GM18511 (cell line): ENCODE results near the gene RNASE13.
A peak's percentile ranks its signal among the peaks of the same experiment; 100 is the strongest.

ENCODE experiments used
- ATAC-seq: cut with Tn5 transposase; IDR thresholded peaks from one replicate; pipeline ENCODE4 v1.9.1; 2021; ENCODE audit warnings: mild to moderate bottlenecking, moderate library complexity; ENCODE audit not compliant: unreplicated experiment

The RNASE13 gene, protein sequence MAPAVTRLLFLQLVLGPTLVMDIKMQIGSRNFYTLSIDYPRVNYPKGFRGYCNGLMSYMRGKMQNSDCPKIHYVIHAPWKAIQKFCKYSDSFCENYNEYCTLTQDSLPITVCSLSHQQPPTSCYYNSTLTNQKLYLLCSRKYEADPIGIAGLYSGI

DNA sequence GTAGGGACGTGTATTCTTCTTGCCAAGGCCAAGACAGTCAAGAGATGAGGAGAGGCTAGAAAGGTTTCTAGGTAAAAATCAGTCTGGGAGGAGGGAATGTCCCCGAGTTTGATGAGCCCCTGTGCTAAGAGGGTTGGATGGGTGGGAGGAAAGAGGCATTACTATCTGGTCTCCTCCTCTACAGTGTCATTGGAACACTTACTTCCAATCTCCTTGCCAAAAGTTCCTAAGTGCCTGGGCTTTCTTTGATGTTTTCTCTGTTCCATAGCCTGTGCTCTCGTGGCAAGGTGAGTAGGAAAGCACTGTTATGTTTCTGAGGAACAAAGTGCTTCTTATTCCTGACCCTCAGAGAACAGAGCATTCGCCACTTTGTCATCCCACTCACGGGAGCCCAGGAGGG is at the start of gene RNASE13:
Gene RNASE13, minus strand, starts transcription at position 101 of the 400 bp plus-strand sequence. CDS start 519 bp downstream, outside the sequence.
- ATAC-seq = no peak

DNA sequence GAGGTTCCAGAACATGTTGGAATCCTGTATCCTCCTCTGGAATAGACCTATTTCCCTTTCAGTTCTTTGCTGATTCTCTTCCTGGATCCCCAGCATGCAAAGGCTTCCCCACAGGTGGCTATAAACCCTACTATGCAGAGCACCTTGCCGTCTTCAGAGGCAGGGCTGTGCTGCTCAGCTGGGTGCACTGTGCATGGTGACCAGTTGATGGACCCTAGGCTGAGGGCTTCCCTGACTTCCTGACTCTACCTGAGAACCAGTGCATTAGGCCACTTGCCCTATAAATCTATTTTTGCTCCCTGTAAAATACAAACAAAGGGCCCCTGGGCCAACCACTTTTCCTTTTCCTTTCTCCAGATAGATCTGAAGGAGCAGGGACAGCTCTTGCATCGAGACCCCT is 49.8 kb upstream of the RNASE13 start:
- ATAC-seq = no peak

DNA sequence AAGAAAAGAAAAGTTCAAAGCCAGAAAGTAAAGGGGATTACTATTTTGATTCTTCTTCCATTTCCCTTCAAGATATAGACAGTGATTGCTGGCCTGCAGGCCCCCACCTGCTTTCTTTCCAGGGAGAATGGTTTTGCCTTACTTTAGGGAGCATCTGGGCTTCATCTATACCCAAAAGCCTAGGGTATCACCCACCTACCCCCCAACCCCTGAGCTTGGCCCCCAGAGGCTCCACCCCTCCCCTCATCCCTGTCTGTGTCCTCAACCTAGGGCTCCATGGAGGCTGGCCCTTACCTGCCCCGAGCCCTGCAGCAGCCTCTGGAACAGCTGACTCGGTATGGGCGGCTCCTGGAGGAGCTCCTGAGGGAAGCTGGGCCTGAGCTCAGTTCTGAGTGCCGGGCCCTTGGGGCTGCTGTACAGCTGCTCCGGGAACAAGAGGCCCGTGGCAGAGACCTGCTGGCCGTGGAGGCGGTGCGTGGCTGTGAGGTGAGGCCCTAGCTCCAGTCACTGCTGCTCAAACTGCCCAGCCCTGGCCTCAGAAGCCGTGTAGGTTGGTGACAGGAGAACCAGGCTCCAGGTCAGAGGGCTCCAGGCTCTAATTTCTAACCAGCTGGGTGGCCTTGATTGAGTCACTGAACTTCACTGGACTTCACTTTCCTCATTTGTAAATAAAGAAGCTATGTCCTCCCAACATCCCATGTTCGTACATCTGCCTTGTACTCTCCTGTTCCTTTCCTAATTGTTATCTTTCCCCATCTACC is 49.1 kb upstream of the RNASE13 start:
- ATAC-seq = no peak

DNA sequence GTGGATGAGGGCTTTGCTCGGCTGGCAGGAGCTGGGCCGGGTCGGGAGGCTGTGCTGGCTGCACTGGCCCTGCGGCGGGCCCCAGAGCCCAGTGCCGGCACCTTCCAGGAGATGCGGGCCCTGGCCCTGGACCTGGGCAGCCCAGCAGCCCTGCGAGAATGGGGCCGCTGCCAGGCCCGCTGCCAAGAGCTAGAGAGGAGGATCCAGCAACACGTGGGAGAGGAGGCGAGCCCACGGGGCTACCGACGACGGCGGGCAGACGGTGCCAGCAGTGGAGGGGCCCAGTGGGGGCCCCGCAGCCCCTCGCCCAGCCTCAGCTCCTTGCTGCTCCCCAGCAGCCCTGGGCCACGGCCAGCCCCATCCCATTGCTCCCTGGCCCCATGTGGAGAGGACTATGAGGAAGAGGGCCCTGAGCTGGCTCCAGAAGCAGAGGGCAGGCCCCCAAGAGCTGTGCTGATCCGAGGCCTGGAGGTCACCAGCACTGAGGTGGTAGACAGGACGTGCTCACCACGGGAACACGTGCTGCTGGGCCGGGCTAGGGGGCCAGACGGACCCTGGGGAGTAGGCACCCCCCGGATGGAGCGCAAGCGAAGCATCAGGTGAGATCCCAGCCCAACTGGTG is 47.0 kb upstream of the RNASE13 start:
- no peak for ATAC-seq

DNA sequence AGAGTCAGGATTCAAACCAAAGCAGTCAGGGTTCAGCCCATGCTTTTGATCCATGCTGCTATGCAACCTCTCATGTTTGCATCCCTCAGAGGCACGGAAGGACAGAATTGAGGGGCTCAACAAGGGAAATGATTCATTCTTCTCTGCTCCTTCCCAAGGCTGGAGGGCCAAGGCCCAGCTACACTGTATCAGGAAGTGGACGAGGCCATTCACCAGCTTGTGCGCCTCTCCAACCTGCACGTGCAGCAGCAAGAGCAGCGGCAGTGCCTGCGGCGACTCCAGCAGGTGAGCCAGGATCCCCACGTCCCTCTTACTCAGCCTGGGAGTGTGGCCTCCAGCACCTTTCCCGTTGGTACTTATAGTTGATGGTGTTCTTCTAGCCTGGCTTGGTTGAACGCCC is 44.1 kb upstream of the RNASE13 start:
- no peak for ATAC-seq

DNA sequence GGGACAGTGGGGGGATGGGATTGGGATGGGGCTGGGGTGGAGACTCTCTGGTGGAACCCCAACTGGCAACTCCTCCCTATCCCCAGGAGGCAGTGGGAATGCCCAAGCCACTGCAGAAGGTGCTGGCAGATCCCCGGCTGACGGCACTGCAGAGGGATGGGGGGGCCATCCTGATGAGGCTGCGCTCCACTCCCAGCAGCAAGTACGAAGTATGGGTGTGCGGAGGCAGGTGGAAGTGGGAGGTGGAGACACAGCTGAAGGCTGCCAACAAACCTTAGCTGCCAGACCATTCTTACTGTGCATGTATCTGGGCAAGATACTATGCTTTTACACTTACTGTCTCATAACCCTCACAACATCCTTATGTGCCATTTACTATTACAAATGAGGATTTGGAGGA is 43.7 kb upstream of the RNASE13 start:
- no peak for ATAC-seq

DNA sequence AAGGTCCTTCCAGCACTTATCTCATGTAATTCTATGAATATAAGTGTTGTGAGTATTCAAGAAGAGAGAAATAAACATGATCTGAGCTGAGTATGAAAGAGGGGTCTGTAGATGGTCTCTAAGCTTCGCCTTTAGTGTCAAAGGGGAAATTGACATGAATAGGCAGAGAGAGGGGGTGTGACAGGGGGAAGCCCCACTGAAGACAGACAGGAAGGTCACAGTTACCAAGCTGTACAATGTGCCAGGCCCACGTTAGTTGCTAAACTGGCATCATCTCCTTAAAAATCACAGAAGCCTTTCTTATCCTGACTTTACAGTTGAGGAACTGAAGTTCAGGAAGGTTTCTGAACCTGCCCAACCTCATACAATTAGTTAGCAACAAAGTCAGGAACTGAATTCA is 43.1 kb upstream of the RNASE13 start:
- ATAC-seq = no peak

DNA sequence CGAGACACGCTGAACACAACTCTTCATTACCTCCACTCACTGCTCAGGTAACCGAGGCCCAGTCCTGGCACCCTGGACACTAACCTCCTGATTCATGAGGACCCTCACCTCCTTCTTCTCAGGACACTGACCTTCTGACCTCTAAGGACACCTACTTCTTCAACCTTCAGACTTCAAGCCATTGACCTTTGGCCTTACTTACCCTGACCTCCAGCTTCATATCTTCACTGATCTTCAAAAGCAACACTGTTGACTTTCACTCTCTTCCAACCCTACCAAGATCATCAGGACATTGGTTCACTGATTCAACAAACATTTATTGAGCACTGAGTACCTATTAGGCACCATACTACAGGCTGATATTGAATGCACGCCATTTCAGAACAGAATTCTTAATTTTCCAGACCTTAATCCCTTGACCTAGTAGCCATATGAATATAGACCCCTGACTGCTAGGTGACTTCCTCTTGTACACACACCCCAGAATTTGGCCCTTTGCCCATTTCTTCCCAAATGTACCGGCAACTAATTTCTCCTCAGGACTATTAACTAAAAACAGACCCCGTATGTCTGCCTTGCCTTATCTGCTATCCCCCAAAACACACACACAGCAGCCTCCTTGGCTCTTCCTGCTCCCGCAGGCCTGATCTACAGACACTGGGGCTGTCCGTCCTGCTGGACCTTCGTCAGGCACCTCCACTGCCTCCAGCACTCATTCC is 41.3 kb upstream of the RNASE13 start:
- ATAC-seq = no peak

DNA sequence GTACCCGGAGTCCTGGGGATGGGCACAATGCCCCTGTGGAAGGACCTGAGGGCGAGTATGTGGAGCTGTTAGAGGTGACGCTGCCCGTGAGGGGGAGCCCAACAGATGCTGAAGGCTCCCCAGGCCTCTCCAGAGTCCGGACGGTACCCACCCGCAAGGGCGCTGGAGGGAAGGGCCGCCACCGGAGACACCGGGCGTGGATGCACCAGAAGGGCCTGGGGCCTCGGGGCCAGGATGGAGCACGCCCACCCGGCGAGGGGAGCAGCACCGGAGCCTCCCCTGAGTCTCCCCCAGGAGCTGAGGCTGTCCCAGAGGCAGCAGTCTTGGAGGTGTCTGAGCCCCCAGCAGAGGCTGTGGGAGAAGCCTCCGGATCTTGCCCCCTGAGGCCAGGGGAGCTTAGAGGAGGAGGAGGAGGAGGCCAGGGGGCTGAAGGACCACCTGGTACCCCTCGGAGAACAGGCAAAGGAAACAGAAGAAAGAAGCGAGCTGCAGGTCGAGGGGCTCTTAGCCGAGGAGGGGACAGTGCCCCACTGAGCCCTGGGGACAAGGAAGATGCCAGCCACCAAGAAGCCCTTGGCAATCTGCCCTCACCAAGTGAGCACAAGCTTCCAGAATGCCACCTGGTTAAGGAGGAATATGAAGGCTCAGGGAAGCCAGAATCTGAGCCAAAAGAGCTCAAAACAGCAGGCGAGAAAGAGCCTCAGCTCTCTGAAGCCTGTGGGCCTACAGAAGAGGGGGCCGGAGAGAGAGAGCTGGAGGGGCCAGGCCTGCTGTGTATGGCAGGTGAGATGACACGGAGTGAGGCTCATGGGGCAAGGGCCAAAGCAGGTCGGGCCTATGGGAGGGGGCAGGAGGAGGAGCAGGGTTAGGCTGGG is 40.0 kb upstream of the RNASE13 start:
- ATAC-seq = no peak

DNA sequence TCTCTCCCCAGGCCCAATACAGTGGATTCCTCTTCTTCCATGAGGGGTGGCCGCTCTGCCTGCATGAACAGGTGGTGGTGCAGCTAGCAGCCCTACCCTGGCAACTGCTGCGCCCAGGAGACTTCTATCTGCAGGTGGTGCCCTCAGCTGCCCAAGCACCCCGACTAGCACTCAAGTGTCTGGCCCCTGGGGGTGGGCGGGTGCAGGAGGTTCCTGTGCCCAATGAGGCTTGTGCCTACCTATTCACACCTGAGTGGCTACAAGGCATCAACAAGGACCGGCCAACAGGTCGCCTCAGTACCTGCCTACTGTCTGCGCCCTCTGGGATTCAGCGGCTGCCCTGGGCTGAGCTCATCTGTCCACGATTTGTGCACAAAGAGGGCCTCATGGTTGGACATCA is 39.3 kb upstream of the RNASE13 start:
- ATAC-seq = no peak

DNA sequence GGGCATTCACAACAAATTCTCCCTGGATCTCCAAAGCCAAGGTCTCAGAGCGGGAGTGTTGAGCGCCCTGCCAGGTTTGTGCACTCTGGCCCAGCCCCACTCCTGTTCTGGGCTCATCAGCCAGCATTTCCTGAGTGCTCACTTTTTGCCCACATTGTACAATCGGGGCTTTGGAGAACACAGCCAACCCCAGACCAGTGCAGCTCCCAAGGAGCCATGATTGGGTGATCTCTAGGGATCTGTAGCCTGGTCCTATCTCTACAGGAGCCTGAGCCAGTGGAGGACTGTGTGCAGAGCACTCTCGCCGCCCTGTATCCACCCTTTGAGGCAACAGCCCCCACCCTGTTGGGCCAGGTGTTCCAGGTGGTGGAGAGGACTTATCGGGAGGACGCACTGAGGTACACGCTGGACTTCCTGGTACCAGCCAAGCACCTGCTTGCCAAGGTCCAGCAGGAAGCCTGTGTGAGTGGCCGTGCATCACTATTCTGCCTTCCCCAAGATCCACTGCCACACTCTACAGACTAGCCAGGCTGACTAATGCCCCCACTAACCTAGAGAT is 38.3 kb upstream of the RNASE13 start:
- ATAC-seq = no peak

DNA sequence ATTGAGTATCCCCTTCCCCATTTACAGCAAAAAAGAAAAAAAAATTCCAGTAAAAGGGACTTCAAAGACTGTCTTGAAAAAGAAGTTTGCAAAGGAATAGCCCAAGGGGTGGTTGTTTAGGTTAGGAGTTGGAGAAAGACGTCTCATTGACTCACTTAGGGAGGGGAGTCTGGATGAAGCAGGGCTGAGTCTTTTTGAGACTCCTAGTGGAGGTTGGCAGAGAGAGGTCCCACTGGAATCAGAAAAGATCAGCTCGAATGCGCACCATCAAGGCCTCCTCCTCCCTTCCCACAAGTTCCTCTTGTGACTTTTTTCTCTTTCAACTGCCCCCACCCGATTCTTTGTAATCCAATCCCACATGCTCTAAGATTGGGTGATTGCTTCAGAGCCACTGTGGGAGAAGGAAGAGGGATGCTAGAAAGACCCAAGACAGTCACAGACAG is 37.4 kb upstream of the RNASE13 start:
- ATAC-seq = no peak

DNA sequence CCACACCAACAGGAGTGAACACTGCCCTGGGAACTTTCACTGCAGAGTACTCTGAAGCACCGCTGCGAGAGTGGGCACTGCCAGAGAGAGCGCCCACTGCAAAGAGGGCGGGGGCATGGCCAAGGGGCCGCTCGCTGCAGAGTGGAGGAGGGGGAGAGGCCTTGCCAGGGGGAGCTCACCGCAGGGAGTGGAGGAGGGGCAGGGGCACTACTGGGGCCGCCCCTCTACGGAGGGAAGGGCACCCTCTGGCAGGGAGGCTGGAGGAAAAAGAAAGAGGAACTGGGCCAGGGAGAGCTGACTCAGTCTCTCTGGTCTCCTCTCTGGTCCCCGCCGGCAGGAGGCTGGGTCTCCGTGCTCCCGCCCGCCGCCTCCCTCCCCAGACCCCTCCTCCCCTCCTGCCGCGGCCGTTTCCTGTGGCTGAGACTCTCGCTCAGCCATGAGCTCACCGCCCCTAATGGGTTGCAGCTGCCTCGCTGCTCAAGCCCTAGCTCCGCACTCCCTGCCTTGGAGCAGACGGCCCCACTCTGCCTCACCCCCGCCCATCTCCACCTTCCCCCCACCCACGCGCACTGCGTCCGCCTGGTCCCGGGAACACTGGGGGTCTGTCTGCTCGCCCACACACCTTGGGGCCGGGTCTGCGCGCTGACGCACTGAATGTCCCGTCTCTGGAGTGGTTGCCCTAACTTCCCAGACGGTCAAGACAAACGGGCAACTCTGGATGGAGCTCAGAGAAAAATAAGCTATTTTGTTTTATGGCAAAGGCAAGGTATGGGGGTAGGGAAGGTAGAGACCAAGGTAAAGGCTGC is 36.8 kb upstream of the RNASE13 start:
- peak; percentile 77 for ATAC-seq

DNA sequence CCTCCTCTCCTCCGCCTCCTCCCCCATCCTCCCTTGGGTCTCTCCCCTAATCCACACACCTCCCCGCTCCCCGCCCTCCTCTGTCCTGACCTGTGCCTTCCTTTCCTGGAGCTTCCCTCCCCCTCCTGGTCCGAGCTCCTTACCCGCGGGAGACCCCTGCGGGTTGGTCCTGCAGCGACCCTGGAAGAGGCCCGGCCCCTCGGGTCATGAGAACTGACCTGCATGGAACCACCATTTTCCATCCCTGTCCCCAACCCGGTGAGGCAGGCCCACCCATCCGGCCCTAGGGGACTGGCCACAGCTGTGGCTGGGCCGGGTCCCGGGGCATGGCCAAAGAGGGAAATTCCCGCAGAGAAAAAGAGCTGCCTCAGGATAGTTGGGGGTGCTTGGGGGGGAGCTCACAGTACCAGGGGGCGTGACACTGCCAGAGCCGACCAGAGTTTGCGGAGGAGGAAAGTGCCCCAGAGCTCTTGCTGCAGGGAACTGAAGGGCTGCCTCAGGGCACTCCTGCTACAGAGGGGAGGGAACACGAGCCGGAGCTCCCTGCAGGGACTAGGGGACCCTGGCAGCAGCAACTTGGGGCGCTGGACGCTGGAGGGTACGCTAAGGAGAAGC is 36.1 kb upstream of the RNASE13 start:
- peak; percentile 33 for ATAC-seq

DNA sequence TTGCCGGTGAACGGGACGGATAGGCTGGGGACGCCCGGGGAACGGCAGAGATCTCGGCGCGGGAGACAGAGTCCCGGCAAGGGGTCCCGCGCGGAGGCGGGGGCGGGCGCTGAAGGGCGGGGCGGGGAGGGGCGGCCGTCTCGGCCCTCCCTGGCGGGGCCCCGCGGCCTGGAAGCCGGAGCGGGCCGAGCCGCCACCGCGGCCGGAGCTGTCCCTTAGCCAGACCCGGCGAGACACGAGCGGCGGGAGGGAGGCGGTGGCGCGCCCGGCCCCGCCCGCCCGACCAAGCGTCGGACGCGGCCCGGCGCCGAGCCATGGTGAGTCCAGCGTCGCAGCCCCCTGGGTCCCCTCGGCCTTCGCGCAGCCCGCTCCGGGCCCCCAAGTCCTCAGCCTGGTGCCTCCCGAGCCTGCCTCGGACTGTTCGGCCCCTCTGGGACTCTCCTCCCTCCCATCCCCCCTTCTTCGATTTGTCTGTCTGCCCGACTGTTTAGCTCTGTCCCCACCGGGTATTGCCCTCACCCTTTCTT is 35.5 kb upstream of the RNASE13 start, which contains the start of gene ARHGEF40:
Gene ARHGEF40, plus strand, starts transcription at position 222 of the 527 bp plus-strand sequence. Its CDS starts 93 bp downstream, at position 315.
- no peak for ATAC-seq

DNA sequence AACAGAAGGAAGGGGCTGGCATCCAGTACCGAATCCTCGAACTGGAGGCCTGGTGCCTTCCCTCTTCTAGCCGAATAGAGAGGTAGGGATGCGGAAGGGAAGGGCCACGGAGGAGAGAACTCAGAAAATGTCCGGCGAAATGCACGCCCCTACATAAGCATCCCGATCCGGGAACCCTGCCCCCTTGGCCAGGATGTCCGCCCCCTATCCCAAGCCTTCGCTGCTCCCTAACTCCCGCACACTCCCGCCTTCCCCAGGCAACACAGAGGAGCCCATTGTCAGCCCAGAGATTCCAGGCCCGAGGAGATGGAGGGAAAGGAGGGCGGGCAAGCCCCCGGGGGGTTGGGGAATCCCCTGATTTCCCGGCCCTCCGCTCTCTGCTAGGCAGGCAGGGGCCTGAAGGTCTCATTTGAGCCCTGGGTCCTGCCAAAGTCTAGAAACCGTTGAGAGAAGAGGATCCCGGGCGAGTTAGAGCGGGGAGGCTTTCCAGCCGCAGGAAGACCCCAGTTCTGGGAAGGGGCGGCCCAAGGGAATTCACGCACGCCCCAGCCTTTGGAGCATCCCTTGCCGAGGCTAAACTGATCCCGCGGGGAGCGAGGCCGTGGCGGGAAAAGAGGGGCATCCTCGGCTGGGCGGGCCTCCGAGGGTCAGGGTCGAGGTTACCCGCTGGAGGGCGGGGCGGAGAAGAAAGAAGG is 34.9 kb upstream of the RNASE13 start:
- no peak for ATAC-seq

DNA sequence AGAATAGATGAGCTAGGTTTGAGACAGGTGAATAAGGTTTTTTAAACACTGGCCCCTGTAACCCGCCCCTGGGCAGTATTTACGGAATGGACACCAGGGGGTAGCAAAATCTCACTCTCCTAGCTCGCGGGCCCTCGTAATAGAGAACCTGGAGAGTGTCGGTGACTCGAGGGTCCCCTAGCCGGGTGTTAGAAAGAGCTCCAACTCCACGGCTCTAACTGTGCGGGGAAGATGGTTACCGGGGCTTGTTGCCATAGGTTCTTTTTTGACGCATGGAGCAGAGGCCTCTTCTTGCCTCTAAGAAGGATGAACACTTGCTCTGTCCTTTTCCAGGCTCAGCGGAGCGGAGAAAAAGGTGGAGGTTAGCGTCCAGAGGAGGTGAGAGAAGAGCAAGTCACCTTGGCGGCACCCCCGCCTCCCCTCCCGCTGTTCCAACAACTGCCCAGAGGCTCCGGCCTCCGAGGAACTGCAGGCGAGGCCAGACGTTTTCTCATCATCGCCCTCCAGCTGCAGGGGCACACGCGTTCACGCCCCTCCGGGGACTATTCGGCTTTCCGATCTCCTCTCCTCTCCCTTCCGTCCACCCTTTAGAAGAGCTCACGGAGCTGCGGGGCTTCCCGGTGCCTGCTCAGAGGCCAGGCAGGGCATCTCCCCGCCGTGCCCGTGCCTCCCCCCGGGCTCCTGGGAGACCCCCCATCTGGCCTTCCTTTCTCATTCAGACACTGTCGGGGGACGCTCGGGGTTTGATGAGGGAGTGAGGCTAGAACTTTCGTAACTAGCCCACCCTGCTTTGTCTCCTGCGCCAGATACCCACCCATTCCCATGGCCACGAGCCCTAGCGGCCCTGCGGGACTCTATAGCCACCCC is 34.1 kb upstream of the RNASE13 start:
- no peak for ATAC-seq
